Keratinocyte (primary cell): Measurements from ENCODE around the gene IFNW1. TPM values are rescaled to one million over a fixed set of nuclear protein-coding genes. Genes with fewer than 3 reads are reported as not detected.

Experiments
- DNase-seq: peaks from one replicate; pipeline ENCODE4 v3.0.0-alpha.2; 2011; ENCODE audit warnings: low read depth, missing footprints, low spot score
- FAIRE-seq: peaks from 2 replicates; lab custom pipeline; 2011; peaks lifted over from hg19 to GRCh38; lab: Jason Lieb, UNC
- H2AFZ ChIP-seq: 2 replicates; pipeline ENCODE4 v1.6.0; 2012; ENCODE audit warnings: low read length, control low read depth, inconsistent platforms; ENCODE audit not compliant: control insufficient read depth
- H3K27ac ChIP-seq: 2 replicates; pipeline ENCODE4 v1.5.1; 2011; ENCODE audit warnings: low read length; ENCODE audit not compliant: control insufficient read depth, insufficient read depth
- H3K27me3 ChIP-seq: 3 replicates; pipeline ENCODE4 v1.6.0; 2011; ENCODE audit warnings: low read length; ENCODE audit not compliant: control insufficient read depth, insufficient read depth; ENCODE audit errors: extremely low read depth
- H3K36me3 ChIP-seq, 2 experiments: 2 replicates in 1 of 2; 3 replicates in 1 of 2; pipeline ENCODE4 v1.5.1; 2011; ENCODE audit warnings: low read length in 2 of 2, mild to moderate bottlenecking in 1 of 2; ENCODE audit not compliant: control insufficient read depth in 2 of 2, insufficient read depth in 2 of 2; ENCODE audit errors: extremely low read depth in 1 of 2
- H3K4me1 ChIP-seq: 3 replicates; pipeline ENCODE4 v1.5.1; 2011; ENCODE audit warnings: low read length; ENCODE audit not compliant: control insufficient read depth, insufficient read depth; ENCODE audit errors: extremely low read depth
- H3K4me2 ChIP-seq: 3 replicates; pipeline ENCODE4 v1.6.0; 2011; ENCODE audit warnings: low read depth, low read length; ENCODE audit not compliant: control insufficient read depth, insufficient read depth; ENCODE audit errors: extremely low read depth
- H3K4me3 ChIP-seq, 3 experiments: fragments of 200-600 bp in 1 of 3; sonication (generic) in 1 of 3; 2 replicates in 2 of 3; 3 replicates in 1 of 3; pipeline ENCODE4 v1.5.1; 2011 to 2016; ENCODE audit warnings: low read length in 3 of 3, mild to moderate bottlenecking in 3 of 3, control low read depth in 2 of 3, inconsistent platforms in 1 of 3, low read depth in 1 of 3, mixed read lengths in 1 of 3, mixed run types in 1 of 3, moderate library complexity in 1 of 3; ENCODE audit not compliant: control insufficient read depth in 2 of 3, insufficient read depth in 2 of 3; ENCODE audit errors: extremely low read depth in 1 of 3
- H3K79me2 ChIP-seq: 2 replicates; pipeline ENCODE4 v1.6.0; 2012; ENCODE audit warnings: low read length; ENCODE audit not compliant: control insufficient read depth, insufficient read depth
- H3K9ac ChIP-seq: 3 replicates; pipeline ENCODE4 v1.6.0; 2011; ENCODE audit warnings: low read length; ENCODE audit not compliant: control insufficient read depth, insufficient read depth; ENCODE audit errors: extremely low read depth
- H3K9me1 ChIP-seq: 3 replicates; pipeline ENCODE4 v1.6.0; 2011; ENCODE audit warnings: low read length; ENCODE audit not compliant: control insufficient read depth, insufficient read depth; ENCODE audit errors: extremely low read depth
- H3K9me3 ChIP-seq: 2 replicates; pipeline ENCODE4 v1.5.1; 2012; ENCODE audit warnings: low read depth, low read length; ENCODE audit not compliant: control insufficient read depth
- H4K20me1 ChIP-seq: 3 replicates; pipeline ENCODE4 v1.6.0; 2011; ENCODE audit warnings: low read length; ENCODE audit not compliant: control insufficient read depth, insufficient read depth; ENCODE audit errors: extremely low read depth
- EZH2 ChIP-seq: IDR thresholded peaks from one replicate; pipeline ENCODE4 v1.6.1; 2012; ENCODE audit warnings: inconsistent platforms, mild to moderate bottlenecking, low read length, moderate library complexity
- dilution Hi-C: fragments of 300-500 bp; cut with MboI; formaldehyde crosslinking; loops from one replicate; pipeline ENCODE4 v1.7.0; 2020; ENCODE audit warnings: low sequenced_read_pairs; ENCODE audit not compliant: extremely low pct_ligation_motif_present
- polyA plus RNA-seq, 5 experiments: library from polyadenylated mRNA; depleted of rRNA in 3 of 5; stranded (reverse) in 3 of 5; stranded (forward) in 1 of 5; unstranded in 1 of 5; fragments of >200 nt; gene quantifications; 1 replicate in 1 of 5; 2 replicates in 3 of 5; 3 replicates in 1 of 5; pipeline versions ENCODE4 v1.2.1 to v1.2.3, GENCODE V29; 2011 to 2012; ENCODE audit warnings: missing spikeins in 2 of 5, low read depth in 1 of 5, low replicate concordance in 1 of 5
- small RNA-seq, 3 experiments: library from RNA; depleted of rRNA; stranded (forward); fragments of <200 nt; gene quantifications; one replicate each; pipeline ENCODE3, GENCODE V24; 2012; ENCODE audit warnings: low read depth in 3 of 3, low replicate concordance in 1 of 3; ENCODE audit not compliant: insufficient read length in 3 of 3
- TF ChIP-seq, protein P1 (sequence below), 3 experiments: IDR thresholded peaks in 1 of 3; conservative IDR thresholded peaks in 1 of 3; optimal IDR thresholded peaks in 1 of 3; 2 replicates in 2 of 3; 3 replicates in 1 of 3; pipeline versions ENCODE3 to v1.5.1; 2011; ENCODE audit warnings: low read length in 3 of 3, mild to moderate bottlenecking in 3 of 3, moderate library complexity in 2 of 3, control low read depth in 1 of 3, inconsistent platforms in 1 of 3; ENCODE audit not compliant: insufficient read depth in 2 of 3; ENCODE audit errors: extremely low read depth in 1 of 3

The IFNW1 gene
- polyA plus RNA-seq, 1 donor (not counting 4 experiments of a cell fraction or from before 2014, with no cell fraction given) = not detected

DNA sequence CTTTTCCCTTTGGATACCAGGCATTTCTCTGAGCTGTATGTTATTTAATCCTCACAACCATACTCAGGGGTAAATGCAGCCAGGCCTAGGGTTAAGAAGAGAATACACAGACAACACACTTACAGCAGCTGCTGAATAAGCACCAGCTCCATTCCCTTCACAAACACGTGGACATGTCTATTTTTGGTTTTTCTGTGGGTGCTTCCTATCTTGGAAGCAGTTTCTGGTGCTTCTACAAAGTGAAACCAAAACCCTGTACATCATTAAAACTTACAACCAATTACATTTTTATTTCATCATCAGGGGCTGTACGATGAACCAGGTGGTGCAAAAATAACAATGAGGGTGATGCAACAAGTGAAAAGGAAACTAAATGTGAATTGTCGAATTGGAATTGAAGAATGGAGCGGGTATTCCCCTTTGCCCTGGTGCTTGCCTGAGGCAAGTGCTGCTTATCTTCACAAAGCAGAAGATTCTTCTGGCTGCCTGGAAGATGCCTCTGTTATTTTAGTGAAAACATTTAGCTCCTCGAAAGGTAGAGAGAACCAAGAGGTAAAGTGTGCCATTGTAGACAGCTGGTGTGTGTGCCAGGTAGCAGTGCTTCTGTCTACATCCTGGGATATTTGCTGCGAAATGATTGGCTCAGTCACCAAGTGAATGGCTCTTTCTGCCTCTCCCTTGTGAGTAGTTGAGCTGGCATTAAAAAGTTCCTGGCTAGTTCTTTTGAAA, 45.3 kb downstream of the IFNW1 start:
- H3K4me3 ChIP-seq = peak overlapping the region; percentile 26 to 68 (median 50)
- peak overlapping the region; percentile 62 for H3K9ac ChIP-seq
- peak; percentile 93 for FAIRE-seq

DNA sequence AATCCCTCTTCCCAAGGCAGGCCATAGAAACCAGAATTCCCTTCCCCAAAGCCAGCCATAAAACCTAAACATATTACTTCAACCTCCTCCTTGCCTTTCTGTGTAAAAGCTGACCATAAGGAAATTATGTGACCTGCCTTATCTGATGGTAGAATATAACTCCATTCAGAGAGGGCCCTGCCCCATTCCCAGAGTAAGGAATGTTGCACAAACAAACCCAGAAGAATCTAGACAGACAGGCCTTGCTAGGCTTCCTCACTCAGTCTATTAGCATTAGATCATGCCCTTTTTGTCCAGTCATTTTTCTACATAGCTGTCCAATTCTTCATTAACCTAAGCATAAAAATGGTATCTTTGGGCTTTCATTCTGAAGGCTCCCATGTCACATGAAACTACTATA, 46.1 kb downstream of the IFNW1 start:
- no peak for TF ChIP-seq EZH2
- TF ChIP-seq, protein P1, sequence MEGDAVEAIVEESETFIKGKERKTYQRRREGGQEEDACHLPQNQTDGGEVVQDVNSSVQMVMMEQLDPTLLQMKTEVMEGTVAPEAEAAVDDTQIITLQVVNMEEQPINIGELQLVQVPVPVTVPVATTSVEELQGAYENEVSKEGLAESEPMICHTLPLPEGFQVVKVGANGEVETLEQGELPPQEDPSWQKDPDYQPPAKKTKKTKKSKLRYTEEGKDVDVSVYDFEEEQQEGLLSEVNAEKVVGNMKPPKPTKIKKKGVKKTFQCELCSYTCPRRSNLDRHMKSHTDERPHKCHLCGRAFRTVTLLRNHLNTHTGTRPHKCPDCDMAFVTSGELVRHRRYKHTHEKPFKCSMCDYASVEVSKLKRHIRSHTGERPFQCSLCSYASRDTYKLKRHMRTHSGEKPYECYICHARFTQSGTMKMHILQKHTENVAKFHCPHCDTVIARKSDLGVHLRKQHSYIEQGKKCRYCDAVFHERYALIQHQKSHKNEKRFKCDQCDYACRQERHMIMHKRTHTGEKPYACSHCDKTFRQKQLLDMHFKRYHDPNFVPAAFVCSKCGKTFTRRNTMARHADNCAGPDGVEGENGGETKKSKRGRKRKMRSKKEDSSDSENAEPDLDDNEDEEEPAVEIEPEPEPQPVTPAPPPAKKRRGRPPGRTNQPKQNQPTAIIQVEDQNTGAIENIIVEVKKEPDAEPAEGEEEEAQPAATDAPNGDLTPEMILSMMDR (optimal IDR thresholded peaks at IDR 0.05 in 1 of 3, IDR thresholded peaks at IDR 0.05 in 1 of 3, conservative IDR thresholded peaks at IDR 0.05 in 1 of 3; ENCODE audit: extremely low read depth in 1 of 3, insufficient read depth in 2 of 3, low read length in 3 of 3) = no peak
- Histone ChIP-seq H3K4me2 (peak overlapping the region; percentile 91), H3K79me2 (no peaks in the 10 kb centered on the region), H3K4me1 (peaks cover 16% of the 10 kb centered on the region), H3K4me3 (peak overlapping the region in 1 of 3 experiments; percentile 26), H4K20me1 (no peaks in the 10 kb centered on the region), H3K36me3 (no peaks in the 10 kb centered on the region), H3K27me3 (no peaks in the 10 kb centered on the region), H3K9ac (no peak overlapping the region), H3K9me1 (no peaks in the 10 kb centered on the region), H3K9me3 (no peaks in the 10 kb centered on the region), H3K27ac (peak overlapping the region; percentile 77), H2AFZ (no peak overlapping the region)
- FAIRE-seq (peak; percentile 81), DNase-seq (no peak)
- dilution Hi-C loops = no loop called here

More for the DNA sequence above, 45.3 kb downstream of the IFNW1 start:
- peak overlapping the region; percentile 77 for H3K27ac ChIP-seq
- H3K4me2 ChIP-seq = peak overlapping the region; percentile 91
- no peaks in the 10 kb centered on the region for H3K27me3 ChIP-seq
- H4K20me1 ChIP-seq = no peaks in the 10 kb centered on the region
- H3K4me1 ChIP-seq = peaks cover 16% of the 10 kb centered on the region
- H3K36me3 ChIP-seq = no peaks in the 10 kb centered on the region
- H2AFZ ChIP-seq = peak overlapping the region; percentile 96
- no peaks in the 10 kb centered on the region for H3K9me1 ChIP-seq
- TF ChIP-seq, protein P1 (optimal IDR thresholded peaks at IDR 0.05 in 1 of 3, IDR thresholded peaks at IDR 0.05 in 1 of 3, conservative IDR thresholded peaks at IDR 0.05 in 1 of 3; ENCODE audit: extremely low read depth in 1 of 3, insufficient read depth in 2 of 3, low read length in 3 of 3) = no peak
- TF ChIP-seq EZH2 = no peak
- H3K79me2 ChIP-seq = no peaks in the 10 kb centered on the region
- dilution Hi-C loops = no loop called here
- H3K9me3 ChIP-seq = no peaks in the 10 kb centered on the region
- DNase-seq = peak; percentile 4

Small RNA genes lying within 50 kb of the gene (small RNA-seq; reads per million reads assigned to genes)
- gene IFNWP4 (0 reads per million in 3 experiments), gene RF00019 (0 reads per million in 3 experiments)

Other genes starting within 250 kb of the IFNW1 start
- gene HACD4, start 110.2 kb downstream of the IFNW1 start, polyA plus RNA-seq = 7.3 to 10.4 TPM (median 9.4 TPM) in 3 replicates
- gene IFNB1, start 63.9 kb downstream of the IFNW1 start, polyA plus RNA-seq = 0.07 TPM in 1 of 3 replicates, not detected in the others
- gene IFNA21, start 24.8 kb upstream of the IFNW1 start, polyA plus RNA-seq = not detected in 3 replicates
- gene IFNA4, start 45.8 kb upstream of the IFNW1 start, polyA plus RNA-seq = not detected in 3 replicates
- not detected in 3 replicates for gene IFNA7, start 60.4 kb upstream of the IFNW1 start, polyA plus RNA-seq
- not detected in 3 replicates for gene IFNA10, start 65.3 kb upstream of the IFNW1 start, polyA plus RNA-seq
- gene IFNA16, start 75.5 kb upstream of the IFNW1 start, polyA plus RNA-seq = not detected in 3 replicates
- not detected in 3 replicates for gene IFNA17, start 86.4 kb upstream of the IFNW1 start, polyA plus RNA-seq
- not detected in 3 replicates for gene IFNA14, start 98.2 kb upstream of the IFNW1 start, polyA plus RNA-seq
- not detected in 3 replicates for gene IFNA5, start 163.5 kb upstream of the IFNW1 start, polyA plus RNA-seq
- gene KLHL9, start 193.6 kb upstream of the IFNW1 start, polyA plus RNA-seq = 13.5 to 18.7 TPM (median 16.8 TPM) in 3 replicates
- gene IFNA6, start 209.1 kb upstream of the IFNW1 start, polyA plus RNA-seq = not detected in 3 replicates
- gene IFNA13, start 226.2 kb upstream of the IFNW1 start, polyA plus RNA-seq = not detected in 3 replicates
- not detected in 3 replicates for gene IFNA2, start 243.6 kb upstream of the IFNW1 start, polyA plus RNA-seq